ENCODE data around the gene ACP5.
"Not testable (repeated sequence)": the region's sequence is repeated elsewhere in the genome, so short reads cannot be mapped to it uniquely, and the experiment has no call there.

ACP5 gene

GRCh38 chr19:11577451-11578257, at the start of gene ACP5:
TSS of gene ACP5 (minus strand) at chr19:11577645. CDS start at chr19:11577317, 328 bp downstream.
- Histone ChIP-seq H3K4me1 (ENCODE audit: insufficient read depth, poor library complexity, severe bottlenecking) (no peaks in the 10 kb centered on the region), H3K9me3 (ENCODE audit: severe bottlenecking) (no peaks in the 10 kb centered on the region), H3K27ac (ENCODE audit: poor library complexity, severe bottlenecking) (no peak within 1 kb of the TSS), H3K27me3 (ENCODE audit: insufficient read depth, poor library complexity, severe bottlenecking) (no peaks in the 10 kb centered on the region), H3K4me3 (ENCODE audit: severe bottlenecking) (no peak within 1 kb of the TSS), H3K36me3 (ENCODE audit: low read depth) (no peaks in the 10 kb centered on the region)
- TF ChIP-seq CTCF (IDR thresholded peaks at IDR 0.05; ENCODE audit: poor library complexity, severe bottlenecking) = no peak
- DNase-seq (ENCODE audit: low spot score) = no peak
- ATAC-seq (ENCODE audit: low read depth) = peak; percentile 65

DNA sequence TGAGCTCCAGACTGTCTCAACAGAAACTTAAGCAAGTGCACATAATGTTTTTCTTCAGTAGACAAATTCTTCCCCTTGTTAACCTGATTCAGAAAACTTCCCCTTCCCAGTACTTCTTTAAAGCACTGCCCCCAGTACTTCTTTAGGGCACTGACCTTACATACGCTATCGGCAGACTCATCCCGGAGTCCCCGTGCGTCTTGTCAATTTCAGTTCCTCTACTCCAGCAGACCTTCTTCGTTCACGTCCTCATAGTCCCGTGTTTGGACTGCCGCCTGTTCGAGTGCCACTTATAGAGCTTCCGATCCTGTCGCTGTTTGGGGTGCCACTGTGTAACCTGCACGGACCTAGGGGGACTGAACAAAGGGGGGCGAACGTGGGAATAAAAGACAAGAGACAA, 48.8 kb upstream of the ACP5 start:
- no peak for TF ChIP-seq CTCF (IDR thresholded peaks at IDR 0.05; ENCODE audit: poor library complexity, severe bottlenecking)
- ATAC-seq (ENCODE audit: low read depth) (no peak), DNase-seq (ENCODE audit: low spot score) (no peak)
- Histone ChIP-seq H3K27ac (ENCODE audit: poor library complexity, severe bottlenecking) (no peak overlapping the region), H3K9me3 (ENCODE audit: severe bottlenecking) (no peaks in the 10 kb centered on the region), H3K4me1 (ENCODE audit: insufficient read depth, poor library complexity, severe bottlenecking) (no peaks in the 10 kb centered on the region), H3K27me3 (ENCODE audit: insufficient read depth, poor library complexity, severe bottlenecking) (no peaks in the 10 kb centered on the region), H3K36me3 (ENCODE audit: low read depth) (no peaks in the 10 kb centered on the region), H3K4me3 (ENCODE audit: severe bottlenecking) (no peak overlapping the region)

DNA sequence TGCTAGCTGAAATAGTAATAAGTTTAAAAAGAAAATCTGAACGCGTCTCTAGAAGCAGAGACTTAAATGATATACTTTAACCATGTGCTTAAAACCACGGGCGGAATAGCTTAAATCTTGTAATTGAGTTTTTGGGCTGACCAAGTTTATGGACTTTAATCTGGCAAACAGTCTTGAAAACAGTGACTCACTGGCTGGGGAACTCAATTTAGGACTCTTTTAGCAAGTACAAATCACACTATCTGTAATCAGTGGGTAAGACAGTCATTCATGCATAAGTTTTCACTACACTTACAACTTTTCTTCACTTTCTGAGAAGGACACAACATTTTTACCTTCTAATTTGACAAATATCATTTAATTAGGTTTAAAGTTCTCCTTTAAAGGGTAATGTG, 46.6 kb upstream of the ACP5 start:
- DNase-seq (ENCODE audit: low spot score) (no peak), ATAC-seq (ENCODE audit: low read depth) (no peak)
- Histone ChIP-seq H3K4me3 (ENCODE audit: severe bottlenecking) (no peak overlapping the region), H3K27ac (ENCODE audit: poor library complexity, severe bottlenecking) (no peak overlapping the region), H3K9me3 (ENCODE audit: severe bottlenecking) (no peaks in the 10 kb centered on the region), H3K36me3 (ENCODE audit: low read depth) (peaks cover 12% of the 10 kb centered on the region), H3K4me1 (ENCODE audit: insufficient read depth, poor library complexity, severe bottlenecking) (no peaks in the 10 kb centered on the region), H3K27me3 (ENCODE audit: insufficient read depth, poor library complexity, severe bottlenecking) (no peaks in the 10 kb centered on the region)
- no peak for TF ChIP-seq CTCF (IDR thresholded peaks at IDR 0.05; ENCODE audit: poor library complexity, severe bottlenecking)

- H3K4me1 ChIP-seq (ENCODE audit: insufficient read depth, poor library complexity, severe bottlenecking); H3K27ac ChIP-seq (ENCODE audit: poor library complexity, severe bottlenecking); H3K9me3 ChIP-seq (ENCODE audit: severe bottlenecking); ATAC-seq (ENCODE audit: low read depth); H3K27me3 ChIP-seq (ENCODE audit: insufficient read depth, poor library complexity, severe bottlenecking); H3K4me3 ChIP-seq (ENCODE audit: severe bottlenecking); DNase-seq (ENCODE audit: low spot score): not testable (repeated sequence)
- H3K36me3 ChIP-seq (ENCODE audit: low read depth) = peaks cover 29% of the 10 kb centered on the region
Measured at GRCh38 chr19:11622401-11622800, 45.0 kb upstream of the ACP5 start.

DNA sequence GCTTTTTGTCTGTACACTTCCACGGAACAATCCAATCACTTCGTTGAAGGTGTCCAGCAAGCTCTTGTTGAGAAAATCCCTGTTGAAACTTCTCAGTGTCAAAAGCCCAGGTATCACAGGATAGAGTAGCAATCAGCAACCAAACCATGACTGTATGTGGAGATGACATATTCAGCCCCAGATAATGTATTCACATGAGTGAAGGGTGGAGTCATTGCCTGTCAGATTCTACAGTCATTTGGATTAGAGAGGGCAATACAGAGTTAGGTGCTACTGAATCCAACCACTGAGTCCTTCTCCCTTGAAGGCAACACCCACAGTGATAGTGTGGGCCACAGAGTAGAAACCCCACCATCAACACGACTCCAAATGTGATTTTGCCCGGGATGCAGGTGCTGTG, 43.1 kb upstream of the ACP5 start:
- DNase-seq (ENCODE audit: low spot score) (no peak), ATAC-seq (ENCODE audit: low read depth) (no peak)

More for the DNA sequence above, 43.1 kb upstream of the ACP5 start:
- H3K4me3 ChIP-seq (ENCODE audit: severe bottlenecking) = no peak overlapping the region
- H3K4me1 ChIP-seq (ENCODE audit: insufficient read depth, poor library complexity, severe bottlenecking) = no peaks in the 10 kb centered on the region
- TF ChIP-seq CTCF (IDR thresholded peaks at IDR 0.05; ENCODE audit: poor library complexity, severe bottlenecking) = no peak
- H3K36me3 ChIP-seq (ENCODE audit: low read depth) = peaks cover 48% of the 10 kb centered on the region
- no peaks in the 10 kb centered on the region for H3K27me3 ChIP-seq (ENCODE audit: insufficient read depth, poor library complexity, severe bottlenecking)
- no peaks in the 10 kb centered on the region for H3K9me3 ChIP-seq (ENCODE audit: severe bottlenecking)
- H3K27ac ChIP-seq (ENCODE audit: poor library complexity, severe bottlenecking) = no peak overlapping the region

Data from RWPE2 (cell line).